WTC11 (cell line): Measurements from ENCODE around the gene ATP9B. TPM values are rescaled to one million over a fixed set of nuclear protein-coding genes. Genes with fewer than 3 reads are reported as not detected.

Source experiments
- ATAC-seq: fragments of 200-7000 bp; cut with Tn5 transposase; 2 replicates; pipeline ENCODE4 v1.10.0; 2021; ENCODE audit warnings: mild to moderate bottlenecking, moderate library complexity
- CTCF ChIA-PET: fragments of 300-600 bp; sonication (Branson Sonifier 250); formaldehyde crosslinking; loops from one replicate; lab custom pipeline; 2021; ENCODE audit warnings: antibody characterized with exemption; lab: Charles Lee
- POLR2A ChIA-PET: fragments of 350-600 bp; sonication (Branson Sonifier 250); formaldehyde crosslinking; loops from one replicate; lab custom pipeline; 2021; ENCODE audit warnings: antibody characterized with exemption; lab: Charles Lee
- DNase-seq: peaks from one replicate; pipeline ENCODE4 v3.0.0; 2021; ENCODE audit warnings: low spot score
- H3K27ac Mint-ChIP-seq: 2 replicates; pipeline ENCODE4 v1.8.0; 2021; ENCODE audit warnings: mixed read lengths
- H3K27me3 Mint-ChIP-seq: 2 replicates; pipeline ENCODE4 v1.8.0; 2021; ENCODE audit warnings: low read depth, mild to moderate bottlenecking, moderate library complexity, mixed read lengths
- H3K36me3 Mint-ChIP-seq: 2 replicates; pipeline ENCODE4 v1.8.0; 2021; ENCODE audit warnings: mixed read lengths
- H3K4me1 Mint-ChIP-seq: 2 replicates; pipeline ENCODE4 v1.8.0; 2022; ENCODE audit warnings: mixed read lengths
- H3K4me3 Mint-ChIP-seq: 2 replicates; pipeline ENCODE4 v1.8.0; 2021; ENCODE audit warnings: mild to moderate bottlenecking, moderate library complexity, mixed read lengths
- H3K9me3 Mint-ChIP-seq: 2 replicates; pipeline ENCODE4 v1.8.0; 2021; ENCODE audit warnings: mixed read lengths
- AR ChIP-seq: fragments of 250-450 bp; sonication (Bioruptor Pico); IDR thresholded peaks from 2 replicates; pipeline ENCODE4 v1.9.0; 2021; ENCODE audit warnings: mild to moderate bottlenecking
- ATF2 ChIP-seq: sonication (generic); formaldehyde crosslinking; IDR thresholded peaks from 2 replicates; pipeline ENCODE4 v1.8.1; 2022; ENCODE audit warnings: low read depth, missing genetic modification reagents, borderline replicate concordance
- ATF6 ChIP-seq: sonication (generic); formaldehyde crosslinking; IDR thresholded peaks from 2 replicates; pipeline ENCODE4 v1.8.1; 2023; ENCODE audit warnings: mild to moderate bottlenecking, missing genetic modification reagents
- CBFB ChIP-seq: sonication (generic); formaldehyde crosslinking; IDR thresholded peaks from 2 replicates; pipeline ENCODE4 v1.8.1; 2022; ENCODE audit warnings: mild to moderate bottlenecking, low read depth, missing genetic modification reagents
- CDX4 ChIP-seq: fragments of 250-450 bp; sonication (Bioruptor Pico); IDR thresholded peaks from 2 replicates; pipeline ENCODE4 v1.9.0; 2021; ENCODE audit warnings: moderate library complexity, mild to moderate bottlenecking, inconsistent platforms, borderline replicate concordance
- CREM ChIP-seq: sonication (generic); formaldehyde crosslinking; IDR thresholded peaks from 2 replicates; pipeline ENCODE4 v1.8.1; 2022; ENCODE audit warnings: mild to moderate bottlenecking, missing genetic modification reagents, moderate library complexity
- E2F4 ChIP-seq: sonication (generic); formaldehyde crosslinking; IDR thresholded peaks from 2 replicates; pipeline ENCODE4 v1.8.1; 2022; ENCODE audit warnings: low read depth, mild to moderate bottlenecking, moderate library complexity, missing genetic modification reagents, borderline replicate concordance
- E2F5 ChIP-seq: sonication (generic); formaldehyde crosslinking; IDR thresholded peaks from 2 replicates; pipeline ENCODE4 v1.8.1; 2022; ENCODE audit warnings: mild to moderate bottlenecking, moderate library complexity, missing genetic modification reagents
- MYBL2 ChIP-seq: sonication (generic); formaldehyde crosslinking; IDR thresholded peaks from 2 replicates; pipeline ENCODE4 v1.8.1; 2023; ENCODE audit warnings: mild to moderate bottlenecking, moderate library complexity, missing genetic modification reagents
- OVOL2 ChIP-seq: fragments of 250-450 bp; sonication (Bioruptor Pico); IDR thresholded peaks from 2 replicates; pipeline ENCODE4 v1.9.0; 2021; ENCODE audit warnings: mild to moderate bottlenecking, borderline replicate concordance
- PREB ChIP-seq: sonication (generic); formaldehyde crosslinking; IDR thresholded peaks from 2 replicates; pipeline ENCODE4 v1.8.1; 2022; ENCODE audit warnings: mild to moderate bottlenecking, missing genetic modification reagents, moderate library complexity, borderline replicate concordance
- RELA ChIP-seq: sonication (generic); formaldehyde crosslinking; IDR thresholded peaks from 2 replicates; pipeline ENCODE4 v1.8.1; 2022; ENCODE audit warnings: missing genetic modification reagents, mild to moderate bottlenecking, borderline replicate concordance
- RORB ChIP-seq: fragments of 250-450 bp; sonication (Bioruptor Pico); IDR thresholded peaks from 2 replicates; pipeline ENCODE4 v1.9.0; 2021; ENCODE audit warnings: mild to moderate bottlenecking
- SMAD4 ChIP-seq: sonication (generic); formaldehyde crosslinking; IDR thresholded peaks from 2 replicates; pipeline ENCODE4 v1.8.0; 2022; ENCODE audit warnings: mild to moderate bottlenecking, missing genetic modification reagents
- ZNF121 ChIP-seq: sonication (generic); formaldehyde crosslinking; IDR thresholded peaks from 2 replicates; pipeline ENCODE4 v1.8.0; 2023; ENCODE audit warnings: missing genetic modification reagents
- ZNF532 ChIP-seq: fragments of 250-450 bp; sonication (Bioruptor Pico); IDR thresholded peaks from 2 replicates; pipeline ENCODE4 v1.9.0; 2021; ENCODE audit warnings: mild to moderate bottlenecking, borderline replicate concordance
- total RNA-seq: library from RNA; stranded (reverse); gene quantifications from 3 replicates; pipeline ENCODE4 v1.2.3, GENCODE V29; 2021

Gene ATP9B
- total RNA-seq, 1 experiment from 2014 or later = 19.0 TPM

GRCh38 chr18:79378536-79379250, 309.5 kb downstream of the ATP9B start (continued):
- TF ChIP-seq ATF2 (CRISPR knock-in tag) = no peak
- TF ChIP-seq MYBL2 (CRISPR knock-in tag) = no peak

- no peak overlapping the region for H3K27ac Mint-ChIP-seq
- peaks cover 11% of the 10 kb centered on the region for H3K4me1 Mint-ChIP-seq
- H3K9me3 Mint-ChIP-seq = no peaks in the 10 kb centered on the region
- H3K27me3 Mint-ChIP-seq = 0 out of 2 replicates have a peak, but pooled peaks cover 4% of the 10 kb centered on the region
- POLR2A ChIA-PET = no interaction called here
- H3K36me3 Mint-ChIP-seq = peaks cover 4% of the 10 kb centered on the region; the same call in 1 of the 2 replicates
- CTCF ChIA-PET = interaction anchor here (0.7 to 1.8 kb wide), 17 partner anchors 14 to 278 kb away, joined by 3 to 10 read pairs (median 3); no protein-coding TSS in a partner anchor
- ATAC-seq (no peak), DNase-seq (no peak)
- H3K4me3 Mint-ChIP-seq = no peak overlapping the region
- no peak for TF ChIP-seq E2F4 (CRISPR knock-in tag)
- no peak for TF ChIP-seq CREM
- TF ChIP-seq PREB = no peak
- no peak for TF ChIP-seq E2F5 (CRISPR knock-in tag)
- no peak for TF ChIP-seq RELA (CRISPR knock-in tag)
- no peak for TF ChIP-seq RORB (CRISPR knock-in tag)
- TF ChIP-seq ZNF121 (CRISPR knock-in tag) = no peak
- no peak for TF ChIP-seq ZNF532 (CRISPR knock-in tag)
- TF ChIP-seq AR (CRISPR knock-in tag) = no peak
- TF ChIP-seq ATF6 (CRISPR knock-in tag) = no peak
- TF ChIP-seq CDX4 = no peak
- no peak for TF ChIP-seq CBFB
- TF ChIP-seq SMAD4 = no peak
- no peak for TF ChIP-seq OVOL2
These were observed 310.2 kb downstream of the ATP9B start for GRCh38 chr18:79379251-79379905.
